DMS53 treated with DMSO at 0.1 percent for 48 hours (cell line): ENCODE measurements around the gene SMOC2.

Experiments used
- DNase-seq: peaks from one replicate; lab custom pipeline; 2025; ENCODE audit not compliant: unreplicated experiment; lab: John Stamatoyannopoulos, UW

Gene SMOC2

DNA sequence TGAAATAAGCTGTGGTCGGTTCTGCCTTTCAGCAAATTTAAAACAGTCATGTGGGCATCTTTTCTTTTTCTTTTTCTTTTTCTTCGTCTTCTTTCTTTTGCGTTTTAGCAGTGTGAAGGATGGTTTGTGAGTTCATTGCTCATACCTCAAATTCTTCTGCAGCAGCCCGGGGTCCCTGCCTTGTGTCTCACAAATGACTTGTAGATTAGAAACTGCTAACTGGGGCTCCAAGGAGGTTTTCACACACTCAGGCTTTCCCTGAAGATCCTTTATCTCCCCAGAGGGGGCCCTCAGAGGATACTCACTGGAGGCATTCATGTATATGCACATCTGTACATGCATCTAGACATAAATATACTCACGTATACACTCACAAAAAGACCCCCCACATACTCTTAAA, 1.7 kb downstream of the SMOC2 start:
- no peak for DNase-seq

DNA sequence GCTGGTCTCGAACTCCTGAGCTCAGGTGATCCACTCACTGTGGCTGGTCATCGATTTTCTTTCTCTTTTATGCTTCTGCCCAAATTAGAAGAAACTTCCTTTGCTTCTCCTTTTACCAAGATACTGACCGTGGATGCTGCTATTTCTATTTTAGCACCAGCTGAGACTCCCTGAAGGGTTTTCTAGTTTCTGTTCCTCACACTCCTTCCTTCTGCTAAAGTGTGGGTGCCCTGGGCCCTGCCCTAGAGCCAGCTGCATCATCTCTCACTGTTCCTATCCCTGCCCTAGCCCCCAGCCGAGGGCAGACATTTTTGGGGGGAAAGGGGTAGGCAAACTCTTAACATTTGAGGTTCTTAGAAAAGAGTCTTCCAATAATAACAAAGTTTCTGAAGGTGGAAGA, 6.3 kb downstream of the SMOC2 start:
- no peak for DNase-seq

DNA sequence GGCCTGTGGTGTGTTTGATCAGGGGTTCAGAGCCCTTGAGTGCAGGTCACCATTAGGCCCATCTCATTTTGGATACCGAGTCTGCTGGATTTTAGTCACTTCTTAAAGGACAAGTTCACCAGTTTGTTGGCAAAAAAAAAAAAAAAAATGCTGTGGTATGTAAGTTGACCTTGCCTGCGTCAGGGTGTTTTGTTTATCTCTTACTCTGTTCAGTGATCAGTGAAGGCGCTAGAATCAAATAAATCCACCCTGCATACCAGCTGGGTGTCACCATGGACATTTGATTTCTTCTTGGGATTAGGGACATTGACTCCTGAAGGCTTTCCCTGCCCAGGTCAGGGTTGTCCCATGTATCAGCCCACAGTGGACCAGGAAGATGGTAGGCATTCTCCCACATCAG, 6.7 kb downstream of the SMOC2 start:
- no peak for DNase-seq

DNA sequence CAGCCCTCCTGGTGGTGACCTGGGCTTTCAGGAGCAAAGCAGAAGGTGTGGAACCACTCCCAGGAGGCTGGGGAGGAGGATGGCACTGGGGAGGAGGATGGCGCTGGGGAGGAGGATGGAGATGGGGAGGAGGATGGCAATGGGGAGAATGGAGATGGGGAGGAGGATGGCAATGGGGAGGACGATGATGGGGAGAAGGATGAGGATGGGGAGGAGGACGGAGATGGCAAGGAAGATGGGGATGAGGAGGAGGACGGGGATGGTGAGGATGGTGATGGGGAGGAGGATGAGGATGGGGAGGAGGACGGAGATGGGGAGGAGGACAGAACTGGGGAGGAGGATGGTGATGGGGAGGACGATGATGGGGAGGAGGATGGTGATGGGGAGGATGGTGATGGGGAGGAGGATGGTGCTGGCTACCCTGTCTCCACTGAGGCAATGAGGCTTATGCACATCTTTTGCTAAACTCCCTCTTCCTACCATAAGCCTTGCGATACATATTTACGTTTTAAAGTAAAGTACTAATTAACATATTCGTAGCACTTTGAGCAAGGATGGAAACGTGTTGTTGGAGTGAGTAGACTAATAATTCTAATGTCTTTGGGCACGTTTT, 7.4 kb downstream of the SMOC2 start:
- DNase-seq: no peak

DNA sequence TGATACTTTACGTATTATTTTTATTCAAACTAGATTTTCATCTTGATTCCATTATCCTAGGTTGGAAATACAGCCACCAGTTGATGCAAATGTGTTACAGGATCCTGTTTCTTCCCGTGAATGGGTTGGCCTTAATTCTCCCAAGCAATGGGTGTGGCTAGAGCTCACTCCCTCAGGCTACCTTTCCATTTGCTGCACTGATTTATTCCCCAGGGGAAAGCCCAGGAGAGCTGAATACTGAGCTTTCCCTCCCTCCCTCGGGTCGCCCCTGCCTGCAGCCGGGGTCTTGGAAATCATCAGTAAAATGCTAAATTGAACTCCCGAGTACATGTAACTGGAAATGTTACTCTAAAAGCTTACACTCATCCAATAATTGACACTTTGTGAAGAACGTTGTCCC, 9.9 kb downstream of the SMOC2 start:
- DNase-seq: no peak

DNA sequence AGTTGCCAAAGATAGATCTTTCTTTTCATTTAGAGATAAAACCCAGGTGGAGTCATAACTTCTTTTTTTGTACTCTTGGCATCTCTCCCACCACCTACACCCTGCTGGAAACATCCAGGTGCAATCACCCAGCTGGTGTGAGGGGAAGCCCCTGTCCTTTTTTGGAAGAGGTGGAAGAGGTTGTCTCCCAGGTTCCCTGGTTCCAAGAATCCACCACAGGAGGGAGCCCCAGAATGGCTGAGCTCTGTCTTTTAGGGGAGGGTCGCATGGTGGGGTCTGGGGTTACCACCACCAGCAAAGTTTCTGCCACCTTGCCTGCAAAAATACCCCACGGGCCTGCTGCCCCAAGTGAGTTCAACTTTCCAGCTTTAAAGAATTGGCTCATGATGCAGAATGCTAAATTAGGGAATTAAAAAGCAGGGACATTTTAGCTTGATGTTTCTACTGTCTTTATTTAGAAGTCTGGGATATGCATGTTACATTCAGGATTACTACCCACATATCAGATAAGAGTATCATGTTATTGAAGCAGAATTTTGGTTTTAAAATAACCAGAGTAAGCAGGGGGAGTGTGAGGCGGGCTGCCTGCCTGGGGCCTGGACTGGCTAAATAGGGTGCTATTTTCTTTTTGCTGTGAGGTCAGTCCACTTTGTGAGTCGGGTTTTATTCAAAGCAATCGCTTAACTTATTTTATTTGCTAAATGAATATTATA, 11.0 kb downstream of the SMOC2 start:
- DNase-seq: no peak

DNA sequence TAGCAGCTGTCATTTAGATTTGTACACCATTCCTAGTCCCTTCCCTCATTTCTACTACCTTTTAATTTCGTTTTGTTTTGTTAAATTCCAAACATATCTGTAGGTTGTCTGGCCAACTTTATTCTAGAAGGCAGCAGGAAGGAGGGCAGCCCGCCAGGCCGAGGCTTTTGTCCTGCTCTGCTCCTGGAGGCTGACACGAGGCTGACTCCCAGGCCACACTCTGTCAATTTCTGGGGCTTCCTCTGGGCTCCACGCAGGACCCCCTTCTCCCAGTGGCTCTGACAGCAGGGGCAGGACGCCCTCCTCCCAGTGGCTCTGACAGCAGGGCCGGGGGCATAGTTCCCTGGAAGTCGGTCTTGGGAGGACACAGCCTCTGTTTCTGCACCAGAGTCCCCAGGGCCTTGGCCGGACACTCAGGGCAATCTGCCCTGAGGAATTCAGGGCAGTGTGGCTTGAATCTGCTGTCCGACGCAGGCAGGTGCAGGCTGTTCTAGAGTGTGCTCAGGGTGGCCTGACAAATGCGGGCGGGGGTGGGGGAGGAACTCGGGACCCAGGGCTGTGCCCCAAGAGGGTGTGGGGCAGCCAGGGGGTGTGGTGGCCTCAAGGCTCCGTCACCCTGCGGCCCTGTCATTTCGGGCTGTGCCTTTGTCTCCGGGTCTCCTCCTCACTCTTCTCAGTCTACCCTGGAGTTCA, 11.8 kb downstream of the SMOC2 start:
- DNase-seq: no peak

DNA sequence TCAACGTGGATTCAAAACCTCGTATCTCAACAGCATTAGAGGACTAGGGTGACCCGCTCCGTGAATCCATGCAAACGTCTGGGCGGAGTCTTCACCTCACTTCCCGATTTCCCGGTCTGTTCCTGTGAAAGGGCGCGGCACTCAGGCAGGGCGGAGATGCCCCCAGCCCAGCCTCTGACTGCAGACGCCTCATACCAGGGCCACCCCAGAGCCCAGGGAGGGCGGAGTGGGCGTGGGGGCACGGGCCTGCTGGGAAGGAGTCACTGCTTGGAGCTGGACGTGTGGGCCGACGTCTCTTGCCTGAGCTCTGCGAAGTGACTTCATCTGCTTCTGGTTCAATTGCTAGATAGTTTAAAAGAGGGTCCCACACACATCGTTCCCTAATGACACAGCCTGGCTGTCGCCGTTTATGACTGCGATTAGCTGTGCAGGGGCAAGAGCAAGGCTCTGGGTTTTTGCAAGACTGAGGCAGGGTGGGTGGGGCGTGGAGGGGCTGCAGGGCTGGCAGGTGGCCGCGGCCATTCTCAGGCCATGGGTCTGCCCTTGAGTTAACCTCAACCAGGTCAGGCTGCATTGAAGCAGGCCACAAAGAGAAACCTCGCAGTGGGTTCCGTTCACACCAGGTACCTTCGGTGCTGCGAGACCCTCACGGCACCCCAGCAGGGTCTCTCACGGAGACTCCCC, 15.0 kb downstream of the SMOC2 start:
- DNase-seq: no peak

DNA sequence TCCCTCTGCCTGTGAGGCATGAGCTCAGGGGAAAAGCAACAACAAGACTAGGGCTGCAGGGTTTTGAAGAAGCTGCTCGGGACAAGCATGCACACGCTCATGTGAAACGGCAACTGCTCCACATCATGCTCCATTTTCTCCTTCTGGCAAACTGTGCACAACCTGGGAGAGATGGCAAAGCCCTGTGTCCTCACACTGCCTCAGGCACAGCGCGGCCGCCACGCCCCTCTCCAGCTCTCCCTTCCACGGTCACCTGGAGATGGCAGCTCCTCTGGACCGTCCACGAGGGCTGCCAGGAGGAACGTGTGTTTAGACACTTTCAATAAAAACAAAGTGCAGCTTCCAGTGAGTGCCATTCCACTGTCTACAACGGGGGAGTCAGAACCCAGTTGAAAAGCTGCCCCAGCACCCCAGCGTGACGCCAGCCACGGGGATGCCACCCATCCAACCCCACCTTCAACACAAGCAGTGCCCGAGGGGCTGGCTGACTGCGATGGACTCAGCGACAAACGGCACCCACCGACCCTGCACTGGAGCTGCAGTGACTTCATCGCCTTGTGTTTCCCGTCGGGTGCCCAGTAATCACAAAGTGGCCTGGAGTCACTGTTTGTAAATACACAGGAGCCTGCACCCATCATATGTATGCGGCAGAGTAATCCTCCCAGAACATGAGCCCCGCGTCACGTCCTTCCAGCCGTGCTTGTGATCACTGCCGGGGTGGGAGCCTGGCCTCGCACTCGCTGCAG, 16.1 kb downstream of the SMOC2 start:
- no peak for DNase-seq

DNA sequence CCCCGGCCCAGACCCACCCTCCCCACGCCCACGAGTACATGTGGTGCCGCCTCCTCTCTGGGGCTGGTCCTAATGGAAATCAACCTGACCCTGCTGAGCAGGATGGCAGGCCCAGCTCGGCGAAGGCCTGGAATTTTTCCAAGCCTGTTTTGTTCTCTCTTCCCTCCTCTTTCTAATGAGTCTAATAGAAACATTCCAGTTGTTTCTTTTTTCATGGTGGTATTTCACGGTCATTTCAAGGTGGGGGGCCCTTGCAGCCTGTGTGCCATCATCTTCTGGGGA, 16.6 kb downstream of the SMOC2 start:
- DNase-seq: no peak

DNA sequence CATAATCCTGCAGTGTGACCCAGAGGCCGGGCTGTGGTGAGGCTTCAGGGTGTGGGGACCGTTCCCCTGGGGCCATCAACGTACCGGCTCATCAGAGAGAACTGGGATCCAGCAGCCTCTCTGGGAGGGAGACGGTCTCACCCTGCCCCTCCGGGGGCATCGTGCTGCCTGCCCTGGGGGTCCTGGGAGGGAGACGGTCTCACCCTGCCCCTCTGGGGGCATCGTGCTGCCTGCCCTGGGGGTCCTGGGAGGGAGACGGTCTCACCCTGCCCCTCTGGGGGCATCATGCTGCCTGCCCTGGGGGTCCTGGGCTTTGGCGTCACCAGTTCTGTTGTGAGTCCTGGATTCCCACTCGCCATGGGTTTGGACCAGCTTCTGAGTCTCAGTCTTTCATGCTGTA, 17.1 kb downstream of the SMOC2 start:
- DNase-seq: no peak

DNA sequence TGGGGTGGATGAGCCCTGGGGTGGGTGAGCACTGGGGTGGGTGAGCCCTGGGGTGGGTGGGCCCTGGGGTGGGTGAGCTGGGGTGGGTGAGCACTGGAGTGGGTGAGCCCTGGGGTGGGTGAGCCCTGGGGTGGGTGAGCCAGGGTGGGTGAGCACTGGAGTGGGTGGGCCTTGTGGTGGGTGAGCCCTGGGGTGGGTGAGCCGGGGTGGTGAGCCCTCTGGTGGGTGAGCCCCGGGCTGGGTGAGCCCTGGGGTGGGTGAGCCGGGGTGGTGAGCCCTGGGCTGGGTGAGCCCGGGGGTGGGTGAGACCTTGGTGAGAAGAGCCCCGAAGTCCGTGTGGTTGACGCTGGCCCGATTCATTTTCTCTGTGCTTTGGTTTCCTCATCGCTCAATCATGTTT, 18.6 kb downstream of the SMOC2 start:
- no peak for DNase-seq

DNA sequence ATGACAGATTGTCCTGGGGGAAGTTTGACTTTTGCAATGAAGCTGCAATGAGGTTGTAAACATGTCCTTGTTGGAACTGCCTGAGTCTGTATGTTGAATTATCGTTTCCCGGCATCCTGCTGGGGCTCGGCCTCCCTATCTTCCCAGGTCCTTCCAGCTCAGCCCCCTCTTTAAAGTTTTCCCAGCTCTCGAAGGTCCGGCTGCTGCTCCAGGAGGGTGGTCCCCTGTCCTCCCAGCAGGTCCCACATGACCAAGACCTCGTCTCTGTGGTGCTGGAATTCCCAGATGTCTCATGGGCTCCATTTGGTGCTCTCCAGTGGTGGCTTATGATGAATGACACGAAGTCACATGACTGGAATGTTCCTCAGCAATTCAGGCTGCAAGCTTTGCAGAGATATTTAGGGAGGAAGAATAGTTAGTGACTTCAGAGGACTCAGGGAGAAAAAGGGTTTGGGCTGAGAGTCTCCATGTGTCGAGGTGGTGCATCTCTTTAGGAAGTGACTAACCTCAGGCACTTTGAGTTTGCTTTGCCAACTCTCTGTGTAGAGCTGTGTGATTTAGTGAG, 21.4 kb downstream of the SMOC2 start:
- no peak for DNase-seq

DNA sequence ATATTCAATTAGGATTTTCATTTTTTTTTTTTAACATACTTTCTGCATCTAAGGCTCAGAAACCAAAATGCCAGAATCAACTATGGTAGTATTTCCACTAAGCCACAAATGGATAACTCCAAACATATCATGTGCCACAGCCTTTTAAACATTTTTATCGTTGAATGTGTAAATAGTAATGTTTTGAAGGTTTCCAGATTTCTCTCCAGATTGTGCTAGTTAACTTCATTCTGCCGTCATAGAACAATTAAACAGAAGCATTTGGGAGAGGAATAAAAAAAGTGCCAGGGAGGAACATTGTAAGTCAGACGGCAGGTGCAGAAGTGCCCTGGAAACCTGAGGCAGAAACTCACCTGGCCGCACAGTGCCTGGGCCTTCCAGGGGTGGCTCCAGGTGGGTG, 23.6 kb downstream of the SMOC2 start:
- DNase-seq: no peak

DNA sequence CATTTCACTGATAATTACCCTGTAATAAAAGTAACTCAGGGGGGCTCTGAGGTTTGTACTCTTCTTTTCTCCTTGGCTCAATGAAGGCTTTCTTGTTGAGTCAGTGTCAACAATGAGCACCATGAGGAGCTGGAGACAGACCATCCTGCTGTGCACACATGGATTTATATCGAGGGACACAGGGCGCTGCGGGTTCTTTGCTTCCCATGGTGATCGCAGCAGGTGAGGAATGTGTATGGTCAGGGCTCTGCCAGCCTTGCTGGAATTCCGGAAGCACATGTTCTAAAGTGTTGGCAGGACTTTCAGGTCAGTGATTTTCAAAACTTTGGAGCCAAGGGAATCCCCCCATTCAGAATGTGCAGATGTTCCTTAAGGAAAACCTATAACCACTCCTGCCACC, 27.1 kb downstream of the SMOC2 start:
- DNase-seq: no peak

DNA sequence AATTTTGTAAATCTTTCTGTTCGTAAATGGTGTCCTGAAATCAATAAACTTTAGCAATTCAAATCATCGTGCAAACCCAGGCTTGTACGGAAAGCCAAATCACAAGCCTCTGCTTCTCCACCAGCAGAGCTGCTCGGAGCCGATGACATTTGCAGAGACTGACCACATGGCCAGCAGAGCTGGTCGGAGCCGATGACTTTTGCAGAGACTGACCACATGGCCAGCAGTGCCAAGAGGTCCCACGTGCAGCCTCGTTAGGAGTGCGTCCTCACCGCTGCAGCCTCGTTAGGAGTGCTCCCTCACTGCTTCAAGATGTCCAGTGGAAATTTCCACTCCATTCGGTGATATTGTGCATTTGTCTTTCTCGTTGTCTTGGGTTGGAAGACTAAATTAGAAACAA, 28.5 kb downstream of the SMOC2 start:
- DNase-seq: no peak

DNA sequence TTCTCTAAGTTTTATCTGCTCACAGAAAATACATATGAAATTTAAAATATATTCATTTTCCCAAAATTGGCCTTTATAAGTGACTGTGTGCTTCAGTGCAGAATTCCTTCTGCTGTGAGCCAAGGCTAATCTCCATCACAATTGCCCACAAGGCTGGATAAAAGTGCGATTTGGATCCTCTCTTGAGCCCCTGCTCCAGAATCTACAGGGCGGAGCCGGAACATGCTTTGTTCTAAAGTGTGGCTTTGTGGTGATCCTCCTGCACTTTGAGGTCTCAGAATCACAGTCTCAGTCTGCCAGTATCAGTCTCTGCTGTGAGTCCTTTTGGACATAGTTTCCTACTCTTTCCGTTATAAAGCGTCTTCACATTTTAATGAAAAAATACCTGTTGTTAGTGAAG, 28.9 kb downstream of the SMOC2 start:
- no peak for DNase-seq

DNA sequence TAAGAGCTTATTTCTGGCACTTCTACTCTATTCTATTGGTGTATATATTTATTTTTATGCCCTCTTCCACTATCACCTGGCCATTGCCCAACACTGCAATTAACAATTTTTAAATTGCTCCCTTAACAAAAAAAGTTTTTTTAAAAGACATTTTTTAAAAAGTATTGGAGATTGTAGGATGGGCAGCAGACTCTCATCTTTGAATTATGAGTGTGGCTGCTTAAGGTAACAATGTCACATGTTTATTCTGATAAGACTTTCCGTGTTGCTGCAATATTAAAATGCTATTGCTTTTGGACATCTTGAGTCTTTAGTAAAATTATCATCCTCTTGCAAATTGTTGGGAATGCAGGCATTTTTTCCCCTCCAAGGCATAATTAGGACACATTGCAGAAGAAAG, 31.4 kb downstream of the SMOC2 start:
- DNase-seq: no peak

DNA sequence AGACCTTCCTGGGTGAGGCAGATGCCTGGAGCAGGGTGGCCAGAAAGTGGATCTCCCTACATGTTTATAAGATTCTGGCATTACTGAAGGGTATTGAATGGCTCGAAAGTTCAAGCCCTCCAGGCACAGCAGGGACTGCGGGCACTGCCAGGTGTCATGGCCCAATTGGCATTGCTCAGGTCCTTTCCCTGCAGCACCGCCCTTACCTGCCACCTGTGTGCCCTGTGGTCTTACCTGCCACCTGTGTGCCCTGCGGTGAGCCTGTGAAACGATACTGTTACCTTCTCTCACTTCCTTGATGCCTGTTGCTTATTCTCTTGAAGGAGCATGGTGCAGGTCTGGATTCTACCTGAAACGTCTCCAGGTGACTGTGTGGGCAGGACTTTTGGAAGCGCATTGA, 32.2 kb downstream of the SMOC2 start:
- no peak for DNase-seq

DNA sequence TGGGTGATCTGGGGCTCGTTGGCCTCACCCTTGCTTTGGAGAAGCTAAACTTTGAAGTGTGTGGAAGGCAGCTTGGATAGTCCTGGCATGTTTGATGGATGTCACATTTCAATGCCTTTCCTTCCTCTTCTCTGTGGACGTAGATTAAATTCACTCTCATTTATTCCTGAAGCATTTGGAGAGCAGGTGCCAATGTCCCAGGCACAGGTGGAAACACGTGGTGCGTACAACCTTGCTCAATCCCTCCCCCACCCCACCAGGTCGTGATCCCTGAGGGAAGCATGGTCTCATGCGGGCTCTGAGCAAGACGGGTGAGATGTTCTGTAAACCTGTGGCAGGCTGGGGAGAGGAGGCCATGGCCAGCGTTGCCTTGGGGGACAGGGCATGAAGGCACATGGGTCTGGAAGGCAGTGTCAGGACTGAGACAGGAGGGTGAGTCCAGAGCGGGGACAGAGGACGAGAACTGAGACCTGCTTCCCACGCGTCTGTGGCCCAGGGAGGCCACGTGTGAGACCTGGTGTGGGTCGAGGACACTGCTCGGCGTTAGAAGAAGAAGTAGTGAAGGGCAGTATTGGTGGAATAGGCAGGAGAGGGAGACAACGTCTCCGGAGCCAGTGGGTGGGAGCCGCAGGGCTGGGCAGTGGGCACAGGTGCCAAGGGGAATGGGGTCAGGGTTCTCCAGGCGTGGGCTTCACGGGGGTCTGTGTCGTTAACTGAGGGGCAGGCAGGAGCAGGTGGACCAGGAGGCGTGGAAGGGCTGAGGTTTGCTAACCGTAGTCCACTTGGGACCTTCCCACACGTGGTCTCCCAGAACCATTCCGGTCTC, 34.4 kb downstream of the SMOC2 start:
- no peak for DNase-seq
